GM12878 (cell line): ENCODE measurements around the gene MX1. TPM values are rescaled to one million over a fixed set of nuclear protein-coding genes. Genes with fewer than 3 reads are reported as not detected.

Experiments
- ATAC-seq: fragments of 200-7000 bp; cut with Tn5 transposase; 3 replicates; pipeline ENCODE4 v1.9.1; 2020; ENCODE audit warnings: mild to moderate bottlenecking, moderate library complexity
- BruUV-seq: library from RNA; stranded (reverse); fragments of 400-500 nt; replicated peaks from 2 replicates; lab custom pipeline; 2021; lab: Mats Ljungman, UMichigan
- CTCF ChIA-PET: fragments of 300-600 bp; sonication (Branson Sonifier 250); formaldehyde crosslinking; extraction: SDS; loops from one replicate; lab custom pipeline; 2021; ENCODE audit warnings: inconsistent platforms; lab: Yijun Ruan, JAX
- POLR2A ChIA-PET: fragments of 350-600 bp; formaldehyde crosslinking; extraction: SDS; loops from one replicate; lab custom pipeline; 2021; ENCODE audit warnings: inconsistent platforms; lab: Charles Lee
- RAD21 ChIA-PET: fragments of 300-600 bp; sonication (Branson Sonifier 250); formaldehyde crosslinking; loops from one replicate; lab custom pipeline; 2023; ENCODE audit warnings: antibody characterized with exemption; ENCODE audit not compliant: unreplicated experiment; lab: Charles Lee
- SMC1A ChIA-PET: fragments of 300-600 bp; sonication (Branson Sonifier 250); formaldehyde crosslinking; loops from one replicate; lab custom pipeline; 2023; ENCODE audit not compliant: unreplicated experiment, uncharacterized antibody; lab: Charles Lee
- DNase-seq: peaks from one replicate; pipeline ENCODE4 v3.0.0-alpha.2; 2011; ENCODE audit warnings: low read depth, low spot score
- FAIRE-seq: peaks from 3 replicates; lab custom pipeline; 2011; peaks lifted over from hg19 to GRCh38; lab: Jason Lieb, UNC
- H2AFZ ChIP-seq: 2 replicates; pipeline ENCODE4 v1.6.0; 2011; ENCODE audit warnings: low read depth, low read length, control low read depth; ENCODE audit not compliant: control insufficient read depth
- H3K27ac ChIP-seq: 2 replicates; pipeline ENCODE4 v1.5.1; 2011; ENCODE audit warnings: control low read depth; ENCODE audit not compliant: control insufficient read depth, insufficient read depth
- H3K27me3 ChIP-seq, 2 experiments: replicated peaks in 1 of 2; 2 replicates each; pipeline versions ENCODE4 v1.6.0 to v1.6.1; 2011; ENCODE audit warnings: low read length in 1 of 2; ENCODE audit not compliant: control insufficient read depth in 2 of 2, insufficient read depth in 2 of 2
- H3K36me3 ChIP-seq, 2 experiments: 2 replicates each; pipeline ENCODE4 v1.5.1; 2011; ENCODE audit warnings: low read length in 1 of 2; ENCODE audit not compliant: control insufficient read depth in 2 of 2, insufficient read depth in 2 of 2
- H3K4me1 ChIP-seq: 2 replicates; pipeline ENCODE4 v1.6.1; 2011; ENCODE audit warnings: mild to moderate bottlenecking, low read length, moderate library complexity, mixed read lengths; ENCODE audit not compliant: control insufficient read depth, insufficient read depth
- H3K4me2 ChIP-seq: 2 replicates; pipeline ENCODE4 v1.6.0; 2011; ENCODE audit warnings: control low read depth; ENCODE audit not compliant: control insufficient read depth, insufficient read depth
- H3K4me3 ChIP-seq: fragments of 200-600 bp; sonication (generic); 2 replicates; pipeline ENCODE4 v1.5.1; 2016
- H3K79me2 ChIP-seq: 2 replicates; pipeline ENCODE4 v1.6.0; 2011; ENCODE audit warnings: low read length; ENCODE audit not compliant: control insufficient read depth, insufficient read depth
- H3K9ac ChIP-seq: 2 replicates; pipeline ENCODE4 v1.8.0; 2011; ENCODE audit warnings: low read length, control low read depth, mixed read lengths; ENCODE audit not compliant: control insufficient read depth, insufficient read depth
- H3K9me3 ChIP-seq: replicated peaks from 3 replicates; pipeline ENCODE4 v1.5.1; 2011; ENCODE audit warnings: mild to moderate bottlenecking, low read length; ENCODE audit not compliant: control insufficient read depth, insufficient read depth
- H4K20me1 ChIP-seq: 2 replicates; pipeline ENCODE4 v1.6.0; 2011; ENCODE audit not compliant: control insufficient read depth, insufficient read depth
- CHD2 ChIP-seq: IDR thresholded peaks from 2 replicates; pipeline ENCODE4 v1.6.1; 2011; ENCODE audit warnings: low read depth, low read length, improper control_type of control experiment, borderline replicate concordance
- CUX1 ChIP-seq: IDR thresholded peaks from 2 replicates; pipeline ENCODE4 v1.6.1; 2012; ENCODE audit warnings: improper control_type of control experiment, low read depth, low read length; ENCODE audit not compliant: insufficient replicate concordance
- KAT2A ChIP-seq: conservative IDR thresholded peaks from 2 replicates; pipeline ENCODE4 v1.6.1; 2011; ENCODE audit warnings: low read depth, low read length; ENCODE audit not compliant: control insufficient read depth
- NBN ChIP-seq: fragments of 450-650 bp; IDR thresholded peaks from 2 replicates; pipeline ENCODE4 v1.6.1; 2016
- NFYB ChIP-seq: IDR thresholded peaks from 2 replicates; pipeline ENCODE4 v1.6.1; 2011; ENCODE audit warnings: low read depth, mild to moderate bottlenecking, low read length, improper control_type of control experiment, moderate library complexity; ENCODE audit not compliant: insufficient read depth
- NRF1 ChIP-seq: conservative IDR thresholded peaks from 2 replicates; pipeline ENCODE4 v1.6.1; 2011; ENCODE audit warnings: mild to moderate bottlenecking, low read depth, low read length, improper control_type of control experiment
- SMARCA5 ChIP-seq: fragments of 450-650 bp; IDR thresholded peaks from 2 replicates; pipeline ENCODE4 v1.6.1; 2017; ENCODE audit warnings: mild to moderate bottlenecking
- USF1 ChIP-seq: IDR thresholded peaks from 2 replicates; pipeline ENCODE4 v1.6.1; 2011; ENCODE audit warnings: borderline replicate concordance, low read depth, mild to moderate bottlenecking, moderate library complexity, mixed read lengths, low read length; ENCODE audit not compliant: insufficient read depth; ENCODE audit errors: extremely low read length
- ZBTB11 ChIP-seq: fragments of 450-650 bp; formaldehyde crosslinking; IDR thresholded peaks from 2 replicates; pipeline ENCODE4 v1.5.0; 2022; ENCODE audit warnings: mild to moderate bottlenecking, missing genetic modification characterization
- ZNF592 ChIP-seq: fragments of 450-650 bp; IDR thresholded peaks from 2 replicates; pipeline ENCODE4 v1.6.1; 2017; ENCODE audit warnings: mild to moderate bottlenecking, moderate library complexity
- WGBS: methylation state at CpG from one replicate; pipeline ENCODE4 v1.1.6; 2016; ENCODE audit warnings: low lambda C conversion rate; ENCODE audit not compliant: insufficient replicate concordance, insufficient coverage; ENCODE audit errors: missing lambda C conversion rate; 5-methylcytosine and 5-hydroxymethylcytosine counted together
- in situ Hi-C: fragments of 300-500 bp; cut with MboI; formaldehyde crosslinking; loops from 9 replicates; pipeline ENCODE4 v1.14.3; 2018; ENCODE audit warnings: mixed read lengths
- intact Hi-C: fragments of 100-400 bp; cut with micrococcal nuclease; formaldehyde crosslinking; loops from one replicate; pipeline ENCODE4 v1.14.2; 2022; ENCODE audit not compliant: unreplicated experiment
- polyA plus RNA-seq, 11 experiments: library from polyadenylated mRNA; depleted of rRNA in 4 of 11; unstranded in 6 of 11; stranded (reverse) in 5 of 11; fragments of >200 nt; fragmentation: Nextera tagmentation in 4 of 11; fragmentation: Illumina TruSeq in 1 of 11; extraction: Ambion mirVana in 4 of 11; extraction: Trizol in 1 of 11; gene quantifications; 1 replicate in 1 of 11; 2 replicates in 10 of 11; pipeline versions ENCODE4 v1.2.1 to v1.2.3, GENCODE V29; 2011 to 2016; ENCODE audit warnings: inconsistent platforms in 2 of 11, missing spikeins in 2 of 11, low read depth in 1 of 11
- total RNA-seq, 4 experiments: library from RNA; depleted of rRNA in 3 of 4; stranded (reverse); fragments of >200 nt in 3 of 4; fragmentation: Illumina TruSeq in 1 of 4; extraction: Trizol in 1 of 4; gene quantifications; 2 replicates each; pipeline versions ENCODE4 v1.2.1 to v1.2.3, GENCODE V29; 2013 to 2021

Gene MX1
- total and polyA plus RNA-seq, 10 of the 15 experiments (the other 5 are each of a cell fraction or from before 2014, with no cell fraction given) = 75.9 to 385 (median 302) TPM

GRCh38 chr21:41405321-41405720, 20.7 kb upstream of the MX1 start:
- WGBS = 98% methylated on average over 4 of the region's 4 CpGs
- Histone ChIP-seq H3K4me3 (no peak overlapping the region), H3K4me1 (no peaks in the 10 kb centered on the region), H2AFZ (no peak overlapping the region), H3K4me2 (no peak overlapping the region), H3K27ac (no peak overlapping the region), H3K79me2 (no peaks in the 10 kb centered on the region), H4K20me1 (no peaks in the 10 kb centered on the region), H3K9me3 (no peaks in the 10 kb centered on the region), H3K36me3 (peaks cover 19 to 26% of the 10 kb centered on the region in 2 experiments; a peak in 3 of 4 replicates), H3K27me3 (no peaks in the 10 kb centered on the region), H3K9ac (no peak overlapping the region)
- ATAC-seq = no peak
- intact Hi-C loops = no loop called here
- no peak for DNase-seq
- RAD21 ChIA-PET = no interaction called here
- FAIRE-seq = no peak
- CTCF ChIA-PET = interaction anchor here (0.7 kb wide), 1 partner anchor 24 kb away, joined by 4 read pairs; no protein-coding TSS in a partner anchor
- SMC1A ChIA-PET = no interaction called here
- in situ Hi-C loops = no loop called here
- BruUV-seq = no TSS peak
- POLR2A ChIA-PET = no interaction called here
- TF ChIP-seq CHD2 = no peak
- TF ChIP-seq NRF1 = no peak
- no peak for TF ChIP-seq KAT2A
- no peak for TF ChIP-seq CUX1
- no peak for TF ChIP-seq USF1
- no peak for TF ChIP-seq ZNF592
- no peak for TF ChIP-seq NFYB
- no peak for TF ChIP-seq ZBTB11 (CRISPR knock-in tag)
- no peak for TF ChIP-seq SMARCA5
- no peak for TF ChIP-seq NBN
